Stomach (tissue), 4 donors: ENCODE measurements around the gene CCT4.

Source experiments
- POLR2A ChIP-seq, 4 donors: fragments of 450-650 bp; IDR thresholded peaks; one replicate each; pipeline ENCODE4 v1.6.1; 2016; ENCODE audit warnings: antibody characterized with exemption in 4 of 4, control low read depth in 2 of 4, mild to moderate bottlenecking in 1 of 4, moderate library complexity in 1 of 4
- POLR2AphosphoS5 ChIP-seq, 3 donors: sonication (generic); formaldehyde crosslinking; IDR thresholded peaks; one replicate each; pipeline ENCODE4 v1.6.1; 2016; ENCODE audit warnings: antibody characterized with exemption in 3 of 3
- TF ChIP-seq, protein P1 (sequence below), 7 experiments: fragments of 450-650 bp in 4 of 7; fragments of 200-600 bp in 3 of 7; sonication (generic) in 3 of 7; IDR thresholded peaks; one replicate each; pipeline ENCODE4 v1.5.1; 2016 to 2019; ENCODE audit warnings: antibody characterized with exemption in 7 of 7, control low read depth in 2 of 7, mild to moderate bottlenecking in 1 of 7

DNA sequence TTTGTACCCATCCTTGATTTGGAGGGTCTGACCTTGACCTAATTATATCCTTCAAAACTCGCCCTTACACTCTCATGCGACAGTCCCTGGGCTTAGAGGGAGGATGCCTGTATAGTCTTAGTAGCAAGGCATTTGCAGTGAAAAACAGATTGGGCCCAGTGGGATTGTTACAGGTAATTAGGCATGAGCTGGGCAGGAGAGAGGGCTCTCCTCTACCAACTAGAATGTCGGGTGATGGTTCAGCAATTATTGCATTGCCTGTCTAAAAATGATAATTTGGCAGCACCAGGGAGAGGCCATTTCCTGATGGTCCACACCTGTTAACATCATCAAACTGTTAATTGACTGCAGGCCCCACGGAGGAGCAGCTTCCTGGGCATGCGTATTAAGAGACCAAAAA lies 49.4 kb upstream of the CCT4 start:
- TF ChIP-seq, protein P1, sequence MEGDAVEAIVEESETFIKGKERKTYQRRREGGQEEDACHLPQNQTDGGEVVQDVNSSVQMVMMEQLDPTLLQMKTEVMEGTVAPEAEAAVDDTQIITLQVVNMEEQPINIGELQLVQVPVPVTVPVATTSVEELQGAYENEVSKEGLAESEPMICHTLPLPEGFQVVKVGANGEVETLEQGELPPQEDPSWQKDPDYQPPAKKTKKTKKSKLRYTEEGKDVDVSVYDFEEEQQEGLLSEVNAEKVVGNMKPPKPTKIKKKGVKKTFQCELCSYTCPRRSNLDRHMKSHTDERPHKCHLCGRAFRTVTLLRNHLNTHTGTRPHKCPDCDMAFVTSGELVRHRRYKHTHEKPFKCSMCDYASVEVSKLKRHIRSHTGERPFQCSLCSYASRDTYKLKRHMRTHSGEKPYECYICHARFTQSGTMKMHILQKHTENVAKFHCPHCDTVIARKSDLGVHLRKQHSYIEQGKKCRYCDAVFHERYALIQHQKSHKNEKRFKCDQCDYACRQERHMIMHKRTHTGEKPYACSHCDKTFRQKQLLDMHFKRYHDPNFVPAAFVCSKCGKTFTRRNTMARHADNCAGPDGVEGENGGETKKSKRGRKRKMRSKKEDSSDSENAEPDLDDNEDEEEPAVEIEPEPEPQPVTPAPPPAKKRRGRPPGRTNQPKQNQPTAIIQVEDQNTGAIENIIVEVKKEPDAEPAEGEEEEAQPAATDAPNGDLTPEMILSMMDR (IDR thresholded peaks at IDR 0.05) = no peak
- no peak for TF ChIP-seq POLR2AphosphoS5 (IDR thresholded peaks at IDR 0.05)
- TF ChIP-seq POLR2A (IDR thresholded peaks at IDR 0.05) = no peak
